Choroid plexus epithelial cell (primary cell): Measurements from ENCODE around the gene ASPRV1.
A peak's percentile ranks its signal among the peaks of the same experiment; 100 is the strongest.

Experiments used
- DNase-seq: peaks from one replicate; pipeline ENCODE4 v3.0.0-alpha.2; 2010; ENCODE audit warnings: low read depth
- H3K4me3 ChIP-seq: 2 replicates; pipeline ENCODE4 v1.5.1; 2011; ENCODE audit warnings: low read depth, mild to moderate bottlenecking, control low read depth, low read length, moderate library complexity
- CTCF ChIP-seq: conservative IDR thresholded peaks from 2 replicates; pipeline ENCODE4 v1.5.1; 2011; ENCODE audit warnings: low read depth, mild to moderate bottlenecking, control low read depth, inconsistent platforms, low read length, moderate library complexity

Gene ASPRV1

GRCh38 chr2:69917852-69918251 is 43.6 kb downstream of the ASPRV1 start:
- no peak overlapping the region for H3K4me3 ChIP-seq
- DNase-seq: peak; percentile 92
- no peak for TF ChIP-seq CTCF

- TF ChIP-seq CTCF: no peak
- H3K4me3 ChIP-seq: peak overlapping the region; percentile 88
- DNase-seq: no peak
Observed at GRCh38 chr2:69916106-69916505, 45.3 kb downstream of the ASPRV1 start.

- DNase-seq: no peak
- H3K4me3 ChIP-seq: peak within 1 kb of the TSS; percentile 88
- no peak for TF ChIP-seq CTCF
Observed at GRCh38 chr2:69914950-69915945, 46.2 kb downstream of the ASPRV1 start, which contains the start of gene MXD1. Gene MXD1 (plus strand): TSS chr2:69915109. CDS start chr2:69915331, 222 bp downstream.

GRCh38 chr2:69914164-69914949 is 47.1 kb downstream of the ASPRV1 start:
- TF ChIP-seq CTCF: peak; percentile 19
- peak; percentile 100 for DNase-seq
- peak overlapping the region; percentile 80 for H3K4me3 ChIP-seq

- TF ChIP-seq CTCF: peak; percentile 49
- peak; percentile 72 for DNase-seq
- no peak overlapping the region for H3K4me3 ChIP-seq
Observed at GRCh38 chr2:69911985-69912563, 49.4 kb downstream of the ASPRV1 start.
